Memory B cell (primary cell): ENCODE results near the gene BCL6.
A peak's percentile ranks its signal among the peaks of the same experiment; 100 is the strongest.

ENCODE experiments used
- ATAC-seq: fragments of 150-1000 bp; cut with Tn5 transposase; 2 replicates; pipeline ENCODE4 v1.10.0; 2021; ENCODE audit warnings: low read depth, mild to moderate bottlenecking, moderate library complexity
- DNase-seq, 2 donors: peaks; one replicate each; pipeline ENCODE4 v3.0.0; 2022; ENCODE audit warnings: low spot score in 2 of 2
- H3K27ac Mint-ChIP-seq: one replicate; pipeline ENCODE4 v1.8.0; 2022; ENCODE audit warnings: mild to moderate bottlenecking, moderate library complexity, mixed read lengths
- H3K27me3 Mint-ChIP-seq: one replicate; pipeline ENCODE4 v1.8.0; 2022; ENCODE audit warnings: mixed read lengths
- H3K36me3 Mint-ChIP-seq: one replicate; pipeline ENCODE4 v1.8.0; 2022; ENCODE audit warnings: mild to moderate bottlenecking, mixed read lengths
- H3K4me1 Mint-ChIP-seq: one replicate; pipeline ENCODE4 v1.8.0; 2022; ENCODE audit warnings: mixed read lengths
- H3K4me3 Mint-ChIP-seq: one replicate; pipeline ENCODE4 v1.8.0; 2022; ENCODE audit warnings: mild to moderate bottlenecking, moderate library complexity, mixed read lengths
- H3K9me3 Mint-ChIP-seq: one replicate; pipeline ENCODE4 v1.8.0; 2022; ENCODE audit warnings: mixed read lengths

BCL6 gene

GRCh38 chr3:187738331-187739093 is 6.8 kb downstream of the BCL6 start:
- Mint-ChIP-seq H3K36me3 (peaks cover 2% of the 10 kb centered on the region), H3K9me3 (no peaks in the 10 kb centered on the region), H3K4me3 (peak overlapping the region; percentile 79), H3K27me3 (no peaks in the 10 kb centered on the region), H3K27ac (peak overlapping the region; percentile 57), H3K4me1 (peaks cover 32% of the 10 kb centered on the region)
- DNase-seq (peak; percentile 59 to 61), ATAC-seq (peak; percentile 44)

GRCh38 chr3:187738071-187738330 is 7.3 kb downstream of the BCL6 start:
- Mint-ChIP-seq H3K9me3 (no peaks in the 10 kb centered on the region), H3K4me1 (peaks cover 32% of the 10 kb centered on the region), H3K27me3 (no peaks in the 10 kb centered on the region), H3K27ac (peak overlapping the region; percentile 57), H3K36me3 (peaks cover 2% of the 10 kb centered on the region), H3K4me3 (peak overlapping the region; percentile 79)
- ATAC-seq (no peak), DNase-seq (no peak)

GRCh38 chr3:187737368-187738070 is 7.7 kb downstream of the BCL6 start:
- H3K27me3 Mint-ChIP-seq: no peaks in the 10 kb centered on the region
- peaks cover 2% of the 10 kb centered on the region for H3K36me3 Mint-ChIP-seq
- ATAC-seq: no peak
- peaks cover 29% of the 10 kb centered on the region for H3K4me1 Mint-ChIP-seq
- peak; percentile 11 to 43 for DNase-seq
- peak overlapping the region; percentile 84 for H3K27ac Mint-ChIP-seq
- peak overlapping the region; percentile 79 for H3K4me3 Mint-ChIP-seq
- H3K9me3 Mint-ChIP-seq: no peaks in the 10 kb centered on the region

- peak overlapping the region; percentile 84 for H3K27ac Mint-ChIP-seq
- DNase-seq (no peak), ATAC-seq (no peak)
- peak overlapping the region; percentile 79 for H3K4me3 Mint-ChIP-seq
- no peaks in the 10 kb centered on the region for H3K27me3 Mint-ChIP-seq
- H3K36me3 Mint-ChIP-seq: peaks cover 2% of the 10 kb centered on the region
- H3K4me1 Mint-ChIP-seq: peaks cover 26% of the 10 kb centered on the region
- no peaks in the 10 kb centered on the region for H3K9me3 Mint-ChIP-seq
These were observed 8.3 kb downstream of the BCL6 start for GRCh38 chr3:187737006-187737367.

- Mint-ChIP-seq H3K9me3 (no peaks in the 10 kb centered on the region), H3K4me1 (peaks cover 22% of the 10 kb centered on the region), H3K4me3 (no peak overlapping the region), H3K27ac (no peak overlapping the region), H3K36me3 (peaks cover 2% of the 10 kb centered on the region), H3K27me3 (no peaks in the 10 kb centered on the region)
- ATAC-seq: no peak
- DNase-seq: no peak
These were observed 8.8 kb downstream of the BCL6 start for GRCh38 chr3:187736418-187736871.

- DNase-seq (no peak), ATAC-seq (no peak)
- Mint-ChIP-seq H3K9me3 (no peaks in the 10 kb centered on the region), H3K27me3 (no peaks in the 10 kb centered on the region), H3K36me3 (peaks cover 8% of the 10 kb centered on the region), H3K4me3 (no peak overlapping the region), H3K27ac (peak overlapping the region; percentile 37), H3K4me1 (peaks cover 18% of the 10 kb centered on the region)
These were observed 9.4 kb downstream of the BCL6 start for GRCh38 chr3:187735837-187736236.

DNA sequence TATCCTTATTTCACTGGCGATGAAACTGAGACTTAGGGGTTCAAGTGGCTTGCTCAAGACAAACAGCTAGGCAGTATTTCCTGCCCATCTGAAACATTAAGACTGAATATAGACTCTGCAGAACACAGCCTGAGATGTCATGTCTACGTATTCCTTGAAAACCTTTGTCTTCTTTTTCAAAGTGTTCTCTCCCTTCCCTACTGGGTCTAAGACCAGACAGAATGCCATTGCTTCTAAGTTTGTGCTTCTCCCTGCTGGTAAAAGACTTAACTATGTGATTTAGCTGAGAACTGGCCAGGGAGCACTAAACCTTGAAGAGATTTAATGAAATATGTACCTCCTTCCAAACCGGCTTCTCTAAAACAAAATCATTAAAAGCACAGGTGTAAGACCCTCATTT is 9.9 kb downstream of the BCL6 start:
- H3K9me3 Mint-ChIP-seq: no peaks in the 10 kb centered on the region
- H3K4me3 Mint-ChIP-seq: no peak overlapping the region
- DNase-seq (no peak), ATAC-seq (no peak)
- peaks cover 11% of the 10 kb centered on the region for H3K36me3 Mint-ChIP-seq
- peak overlapping the region; percentile 37 for H3K27ac Mint-ChIP-seq
- no peaks in the 10 kb centered on the region for H3K27me3 Mint-ChIP-seq
- peaks cover 15% of the 10 kb centered on the region for H3K4me1 Mint-ChIP-seq

- Mint-ChIP-seq H3K27ac (no peak overlapping the region), H3K9me3 (no peaks in the 10 kb centered on the region), H3K4me3 (no peak overlapping the region), H3K36me3 (peaks cover 13% of the 10 kb centered on the region), H3K4me1 (peaks cover 15% of the 10 kb centered on the region), H3K27me3 (no peaks in the 10 kb centered on the region)
- DNase-seq: no peak
- no peak for ATAC-seq
These were observed 10.4 kb downstream of the BCL6 start for GRCh38 chr3:187734841-187735240.

DNA sequence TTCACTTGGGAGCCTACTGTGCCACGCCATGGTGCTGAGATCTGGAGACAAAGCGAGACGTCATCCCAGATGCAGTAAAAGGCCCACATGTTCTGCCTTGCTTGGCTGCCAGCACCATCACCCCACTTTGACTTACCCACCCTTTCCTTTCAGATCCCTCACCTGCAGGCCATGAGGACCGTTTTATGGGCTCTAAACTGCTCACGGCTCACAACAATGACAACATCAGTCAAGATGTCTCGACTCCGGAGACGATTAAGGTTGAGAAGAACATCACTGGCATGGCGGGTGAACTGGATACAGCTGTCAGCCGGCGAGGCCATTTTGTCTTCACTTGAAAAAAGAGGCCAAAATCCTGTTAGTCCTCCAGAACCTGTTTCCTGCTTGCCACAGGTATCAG is 11.9 kb downstream of the BCL6 start:
- no peaks in the 10 kb centered on the region for H3K27me3 Mint-ChIP-seq
- no peaks in the 10 kb centered on the region for H3K9me3 Mint-ChIP-seq
- ATAC-seq: no peak
- no peak overlapping the region for H3K27ac Mint-ChIP-seq
- H3K36me3 Mint-ChIP-seq: peaks cover 24% of the 10 kb centered on the region
- no peak overlapping the region for H3K4me3 Mint-ChIP-seq
- peaks cover 5% of the 10 kb centered on the region for H3K4me1 Mint-ChIP-seq
- DNase-seq: no peak

DNA sequence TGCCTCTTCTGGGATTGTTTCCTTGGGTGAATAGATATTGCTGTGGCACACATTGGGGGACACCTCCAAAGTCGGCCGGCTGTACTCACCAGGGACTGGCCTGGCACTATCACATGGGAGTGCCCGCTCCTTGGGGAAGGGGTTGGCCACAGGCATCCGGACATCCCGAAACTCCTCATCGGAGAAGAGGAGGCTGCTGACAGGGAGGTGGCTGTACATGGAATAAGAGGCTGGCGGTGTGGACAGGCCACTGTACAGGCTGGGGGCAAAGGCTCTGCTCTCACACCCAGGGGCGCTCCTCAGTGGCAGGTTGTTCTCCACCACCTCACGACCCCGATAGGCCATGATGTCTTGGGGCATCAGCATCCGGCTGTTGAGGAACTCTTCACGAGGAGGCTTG is 15.7 kb downstream of the BCL6 start:
- ATAC-seq (no peak), DNase-seq (no peak)
- Mint-ChIP-seq H3K27me3 (no peaks in the 10 kb centered on the region), H3K36me3 (peaks cover 43% of the 10 kb centered on the region), H3K27ac (no peak overlapping the region), H3K4me3 (no peak overlapping the region), H3K4me1 (no peaks in the 10 kb centered on the region), H3K9me3 (no peaks in the 10 kb centered on the region)

DNA sequence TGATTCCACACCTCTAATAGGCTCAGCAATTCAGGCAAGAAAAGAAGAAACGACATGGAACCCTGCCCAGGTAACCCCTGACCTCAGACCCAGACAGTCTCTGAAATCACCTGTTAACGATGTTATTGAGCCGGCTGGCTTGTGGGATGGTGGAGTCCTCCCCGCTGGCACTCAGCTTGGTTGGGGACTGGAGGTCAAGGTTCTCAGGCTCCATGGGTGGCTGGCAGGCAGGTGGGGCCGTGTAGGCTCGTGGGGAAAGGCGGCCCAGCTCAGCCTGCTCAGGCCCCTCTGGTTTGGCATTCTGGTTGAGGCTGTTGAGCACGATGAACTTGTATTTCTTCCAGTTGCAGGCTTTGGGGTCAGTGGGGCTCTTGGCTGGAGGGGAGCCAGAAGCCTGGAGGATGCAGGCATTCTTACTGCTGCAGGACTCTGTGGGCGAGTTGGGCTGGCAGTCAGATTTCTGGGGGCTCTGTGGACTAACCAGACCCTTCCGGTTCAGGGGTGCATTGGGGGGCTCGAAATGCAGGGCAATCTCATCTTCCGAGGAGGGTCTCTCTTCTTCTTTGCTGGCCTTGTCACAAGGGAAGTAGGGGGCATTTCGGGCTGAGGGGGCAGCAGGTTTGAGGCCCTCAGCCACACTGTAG is 16.2 kb downstream of the BCL6 start:
- Mint-ChIP-seq H3K9me3 (no peaks in the 10 kb centered on the region), H3K36me3 (peaks cover 46% of the 10 kb centered on the region), H3K4me1 (no peaks in the 10 kb centered on the region), H3K27me3 (no peaks in the 10 kb centered on the region), H3K27ac (no peak overlapping the region), H3K4me3 (no peak overlapping the region)
- DNase-seq: no peak
- no peak for ATAC-seq

DNA sequence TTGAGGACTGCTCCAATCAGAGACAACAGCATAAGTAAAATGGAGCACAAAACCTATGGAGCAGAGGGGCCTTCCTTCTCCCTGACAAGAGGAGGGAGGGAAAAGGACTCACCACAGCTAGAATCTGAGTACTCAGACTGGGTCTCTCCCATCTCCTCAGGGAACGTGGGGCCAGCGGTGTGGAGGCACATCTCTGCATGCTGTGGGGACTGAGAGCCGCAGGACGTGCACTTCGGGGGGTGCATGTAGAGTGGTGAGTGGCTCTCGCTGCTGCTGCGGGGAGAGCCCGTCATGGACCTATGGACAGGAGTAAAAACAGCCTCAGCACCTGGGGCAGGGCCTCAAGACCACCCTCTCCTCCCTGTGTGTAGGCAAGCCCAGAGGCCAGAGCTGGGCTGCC is 17.0 kb downstream of the BCL6 start:
- no peaks in the 10 kb centered on the region for H3K9me3 Mint-ChIP-seq
- ATAC-seq (no peak), DNase-seq (no peak)
- H3K4me3 Mint-ChIP-seq: no peak overlapping the region
- H3K4me1 Mint-ChIP-seq: no peaks in the 10 kb centered on the region
- H3K36me3 Mint-ChIP-seq: peaks cover 46% of the 10 kb centered on the region
- no peak overlapping the region for H3K27ac Mint-ChIP-seq
- H3K27me3 Mint-ChIP-seq: no peaks in the 10 kb centered on the region

DNA sequence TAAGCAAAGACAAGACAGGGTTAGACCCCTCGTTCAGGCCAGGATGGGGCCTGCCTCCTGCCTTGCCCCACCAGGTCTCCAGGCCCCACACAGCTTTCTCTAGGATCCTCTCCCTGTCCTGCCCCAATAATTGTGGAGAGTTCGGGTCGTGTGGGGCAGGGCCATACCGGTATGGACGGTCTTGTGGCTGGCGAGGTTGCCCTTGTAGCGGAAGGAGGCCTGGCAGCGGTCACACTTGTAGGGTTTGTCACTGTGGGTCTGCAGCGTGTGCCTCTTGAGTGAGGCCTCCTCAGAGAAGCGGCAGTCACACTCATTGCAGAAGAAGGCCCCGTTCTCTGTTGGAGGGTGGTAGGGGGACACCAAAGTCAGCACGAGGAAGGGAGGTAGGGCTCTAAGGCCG is 18.7 kb downstream of the BCL6 start:
- Mint-ChIP-seq H3K27me3 (no peaks in the 10 kb centered on the region), H3K27ac (no peak overlapping the region), H3K9me3 (no peaks in the 10 kb centered on the region), H3K36me3 (peaks cover 58% of the 10 kb centered on the region), H3K4me3 (no peak overlapping the region), H3K4me1 (no peaks in the 10 kb centered on the region)
- no peak for DNase-seq
- ATAC-seq: no peak

- Mint-ChIP-seq H3K27ac (no peak overlapping the region), H3K9me3 (no peaks in the 10 kb centered on the region), H3K4me3 (no peak overlapping the region), H3K36me3 (peaks cover 52% of the 10 kb centered on the region), H3K4me1 (no peaks in the 10 kb centered on the region), H3K27me3 (no peaks in the 10 kb centered on the region)
- no peak for ATAC-seq
- no peak for DNase-seq
These were observed 19.5 kb downstream of the BCL6 start for GRCh38 chr3:187725653-187726370.
